IPS-18c (cell line): ENCODE data around the gene ADPRHL1.
"Not testable (repeated sequence)": the region's sequence is repeated elsewhere in the genome, so short reads cannot be mapped to it uniquely, and the experiment has no call there.

ENCODE experiments used
- H3K4me3 ChIP-seq: 2 replicates; pipeline ENCODE4 v1.7.0; 2013; ENCODE audit warnings: low read depth, mild to moderate bottlenecking, low read length, moderate library complexity; ENCODE audit not compliant: insufficient read depth
- H3K9me3 ChIP-seq: one replicate; pipeline ENCODE4 v1.6.1; 2013; ENCODE audit warnings: mild to moderate bottlenecking, low read length, moderate library complexity; ENCODE audit not compliant: control insufficient read depth, insufficient read depth

ADPRHL1 gene

GRCh38 chr13:113464476-113464875 is 11.2 kb upstream of the ADPRHL1 start:
- H3K9me3 ChIP-seq = no peaks in the 10 kb centered on the region
- no peak overlapping the region for H3K4me3 ChIP-seq

- peaks cover 1% of the 10 kb centered on the region for H3K9me3 ChIP-seq
These were observed 7.9 kb upstream of the ADPRHL1 start for GRCh38 chr13:113461022-113461751.

DNA sequence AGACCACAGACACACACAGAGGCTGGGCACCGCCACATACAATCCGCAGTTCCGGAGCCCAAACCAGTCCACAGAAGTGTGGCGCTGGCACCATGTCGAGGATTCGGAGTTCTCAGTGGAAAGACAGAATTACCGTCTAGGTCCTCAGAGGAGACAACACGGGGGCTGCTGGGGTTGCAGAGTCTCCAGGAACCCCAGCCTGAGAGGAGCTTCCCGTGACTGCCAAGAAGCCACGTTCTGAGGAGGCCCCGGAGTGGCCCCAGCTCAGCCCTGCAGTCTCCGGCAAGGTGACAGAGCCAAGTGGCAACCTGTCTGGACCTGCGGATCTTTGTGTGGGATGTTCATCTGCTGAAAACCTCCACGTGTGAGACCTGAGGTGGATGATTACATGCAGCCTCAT is 7.3 kb upstream of the ADPRHL1 start:
- no peak overlapping the region for H3K4me3 ChIP-seq
- H3K9me3 ChIP-seq = peaks cover 2% of the 10 kb centered on the region

More at GRCh38 chr13:113461022-113461751, 7.9 kb upstream of the ADPRHL1 start:
- no peak overlapping the region for H3K4me3 ChIP-seq

DNA sequence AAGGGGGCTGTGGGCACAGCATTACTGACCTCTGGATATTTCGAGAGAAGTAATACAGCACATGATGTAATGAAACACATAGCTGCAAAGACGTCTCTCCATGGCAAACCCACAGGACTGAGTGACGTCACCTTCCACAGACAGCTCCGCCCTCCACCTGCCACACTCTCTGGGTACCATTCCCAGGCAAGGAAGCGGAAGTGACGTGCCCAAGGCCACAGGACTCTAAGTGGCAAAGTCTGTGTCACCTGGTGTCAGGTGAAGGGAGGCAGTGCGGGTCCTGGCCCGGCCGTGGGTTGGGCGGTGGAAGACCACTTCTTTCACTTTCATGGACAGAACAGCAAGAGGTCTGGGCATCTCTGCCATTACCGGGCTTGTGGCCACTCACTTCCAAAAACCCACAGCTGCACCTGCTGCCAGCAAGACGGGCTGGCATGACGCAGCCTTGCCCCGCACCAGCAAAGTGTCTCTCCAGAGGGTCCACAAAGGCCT is 6.8 kb upstream of the ADPRHL1 start:
- Histone ChIP-seq H3K9me3 (peaks cover 2% of the 10 kb centered on the region), H3K4me3 (no peak overlapping the region)

- no peak overlapping the region for H3K4me3 ChIP-seq
- H3K9me3 ChIP-seq = peaks cover 2% of the 10 kb centered on the region
These were observed 5.2 kb upstream of the ADPRHL1 start for GRCh38 chr13:113458253-113459065.

DNA sequence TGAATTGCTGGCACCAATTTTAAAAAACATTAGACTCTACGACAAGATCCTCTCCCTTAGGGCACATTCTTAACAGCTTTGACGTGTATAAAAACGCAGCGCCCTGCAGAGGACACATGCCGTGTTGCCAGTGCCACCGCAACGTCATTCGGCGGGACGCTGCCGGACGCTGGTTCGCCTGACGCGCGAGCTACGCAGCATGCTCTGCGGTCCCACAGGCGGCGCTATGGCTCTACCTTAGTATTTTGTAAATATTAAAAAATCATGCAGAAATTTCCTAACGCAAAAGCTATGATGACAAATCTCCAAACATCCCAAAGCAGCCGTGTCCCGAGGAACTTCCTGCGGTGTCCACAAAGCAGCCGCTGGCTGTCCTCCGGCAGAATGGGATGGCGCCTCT is 4.2 kb upstream of the ADPRHL1 start:
- Histone ChIP-seq H3K4me3 (no peak overlapping the region), H3K9me3 (peaks cover 2% of the 10 kb centered on the region)

GRCh38 chr13:113456116-113456702 is 2.9 kb upstream of the ADPRHL1 start:
- Histone ChIP-seq H3K4me3 (no peak overlapping the region), H3K9me3 (peaks cover 2% of the 10 kb centered on the region)

DNA sequence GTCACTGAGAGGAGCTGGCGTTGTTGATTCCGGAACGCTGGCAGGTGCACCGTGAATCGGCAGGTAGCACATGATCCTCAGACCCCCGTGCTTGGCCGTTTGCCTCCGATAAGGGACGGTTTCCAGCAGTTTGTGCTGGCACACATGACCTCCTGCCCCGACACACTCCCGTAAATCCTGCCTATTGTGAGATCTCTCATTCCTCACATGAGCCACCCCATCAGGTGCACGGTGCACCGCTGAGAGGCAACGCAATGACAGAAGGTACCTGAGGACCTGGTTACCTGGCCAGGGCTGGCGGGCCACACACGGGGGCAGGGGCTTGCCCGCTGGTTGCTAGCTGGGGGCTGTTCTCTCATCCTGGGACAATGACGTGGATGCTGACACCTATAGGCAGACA is 2.1 kb upstream of the ADPRHL1 start:
- Histone ChIP-seq H3K9me3 (peaks cover 2% of the 10 kb centered on the region), H3K4me3 (no peak overlapping the region)

- Histone ChIP-seq H3K9me3 (peaks cover 2% of the 10 kb centered on the region), H3K4me3 (no peak overlapping the region)
These were observed 1.6 kb upstream of the ADPRHL1 start for GRCh38 chr13:113454936-113455335.

GRCh38 chr13:113452466-113452865 is 822 bp downstream of the ADPRHL1 start:
- Histone ChIP-seq H3K9me3 (peaks cover 2% of the 10 kb centered on the region), H3K4me3 (no peak overlapping the region)

DNA sequence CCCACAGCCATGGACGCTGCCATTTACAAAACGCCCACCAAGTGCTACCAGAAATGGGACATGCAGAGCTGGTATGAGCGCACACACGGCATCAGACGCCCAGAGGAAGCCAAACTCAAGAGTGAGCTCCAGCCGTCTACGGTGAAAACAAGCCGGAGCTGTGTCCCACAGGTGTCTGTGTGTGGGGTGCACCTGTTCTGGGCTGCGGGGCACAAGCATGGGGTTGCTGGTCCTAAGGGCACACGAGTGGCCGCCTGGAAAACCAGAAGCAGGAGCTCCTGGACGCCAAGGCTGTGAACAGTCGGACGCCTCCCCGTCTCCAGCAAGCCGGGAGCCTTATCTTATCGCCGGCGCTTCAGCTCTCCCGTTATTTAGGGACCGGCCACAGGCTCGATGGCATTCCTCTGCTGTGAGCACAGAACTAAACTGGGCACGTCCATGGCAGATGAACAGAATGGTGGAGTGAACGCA is 1.3 kb downstream of the ADPRHL1 start:
- Histone ChIP-seq H3K4me3 (no peak overlapping the region), H3K9me3 (peaks cover 2% of the 10 kb centered on the region)

DNA sequence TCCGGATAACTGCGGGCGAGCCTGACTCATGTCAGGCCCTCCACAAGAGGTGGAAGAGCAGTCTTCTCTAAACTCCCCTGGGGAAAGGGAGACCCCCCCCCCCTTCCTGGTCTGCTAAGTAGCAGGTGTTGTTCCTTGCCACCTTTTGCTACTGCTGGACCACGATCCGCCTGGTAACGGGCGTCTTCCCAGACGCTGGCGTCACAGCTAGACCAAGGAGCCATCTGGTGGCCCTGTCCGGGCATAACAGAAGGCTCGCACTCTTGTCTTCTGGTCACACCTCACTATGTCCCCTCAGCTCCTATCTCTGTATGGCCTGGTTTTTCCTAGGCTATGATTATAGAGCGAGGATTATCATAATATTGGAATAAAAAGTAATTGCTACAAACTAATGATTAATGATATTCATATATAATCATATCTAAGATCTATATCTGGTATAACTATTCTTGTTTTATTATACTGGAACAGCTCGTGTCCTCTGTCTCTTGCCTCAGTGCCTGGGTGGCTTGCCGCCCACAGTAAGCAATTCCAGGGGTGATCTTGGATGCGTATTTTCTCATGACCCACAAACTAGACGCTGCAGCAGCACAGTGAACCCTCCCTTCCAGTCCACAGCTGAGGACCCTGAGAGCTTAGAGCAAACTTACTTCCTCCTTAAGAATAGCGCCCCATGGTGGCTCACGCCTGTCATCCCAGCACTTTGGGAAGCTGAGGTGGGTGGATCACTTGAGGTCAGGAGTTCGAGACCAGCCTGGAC is 2.2 kb downstream of the ADPRHL1 start:
- H3K4me3 ChIP-seq, H3K9me3 ChIP-seq: not testable (repeated sequence)

- not testable (repeated sequence) for H3K4me3 ChIP-seq, H3K9me3 ChIP-seq
These were observed 2.9 kb downstream of the ADPRHL1 start for GRCh38 chr13:113450348-113450744.

GRCh38 chr13:113449693-113450347 is 3.5 kb downstream of the ADPRHL1 start:
- H3K4me3 ChIP-seq = no peak overlapping the region
- no peaks in the 10 kb centered on the region for H3K9me3 ChIP-seq

- Histone ChIP-seq H3K4me3 (no peak overlapping the region), H3K9me3 (peaks cover under 1% of the 10 kb centered on the region)
These were observed 4.2 kb downstream of the ADPRHL1 start for GRCh38 chr13:113448885-113449692.

- Histone ChIP-seq H3K9me3 (peaks cover 2% of the 10 kb centered on the region), H3K4me3 (no peak overlapping the region)
These were observed 4.8 kb downstream of the ADPRHL1 start for GRCh38 chr13:113448545-113448884.
